Measurements from ENCODE around the gene LIN28A. TPM values are rescaled to one million over a fixed set of nuclear protein-coding genes. Genes with fewer than 3 reads are reported as not detected.

The LIN28A gene
- total RNA-seq, 1 donor from 2014 or later, result not detected

DNA sequence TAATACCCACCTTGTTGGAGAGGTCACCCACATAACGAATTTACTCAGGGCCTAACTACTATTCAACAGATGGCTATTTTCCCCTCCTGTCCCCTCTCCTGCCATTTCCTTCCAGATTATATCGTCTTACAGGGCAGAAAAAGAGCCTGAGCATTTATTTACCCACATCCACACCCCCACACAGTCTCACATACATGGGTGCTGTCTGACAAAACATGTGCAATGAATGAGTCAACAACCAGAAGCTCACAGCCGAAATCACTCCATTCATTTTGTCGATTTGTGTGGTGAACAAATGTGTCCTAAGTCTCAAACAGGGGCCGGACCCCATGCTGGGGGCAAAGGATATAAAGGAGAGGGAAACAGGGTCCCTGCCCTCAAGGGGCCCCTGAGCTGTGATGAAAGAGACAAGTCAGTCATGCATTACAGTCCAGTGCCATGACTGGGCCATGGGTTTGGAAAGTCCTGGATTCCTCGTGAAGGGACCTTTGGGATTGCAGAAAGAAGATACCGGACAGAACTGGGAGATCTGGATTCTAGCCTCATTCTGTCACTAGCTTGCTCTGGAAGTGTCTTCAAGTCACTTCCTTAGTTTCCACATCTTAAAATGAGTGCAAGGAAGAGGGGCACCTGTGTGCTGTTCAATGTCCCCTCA, 21.7 kb upstream of the LIN28A start:
- no peak for ATAC-seq

DNA sequence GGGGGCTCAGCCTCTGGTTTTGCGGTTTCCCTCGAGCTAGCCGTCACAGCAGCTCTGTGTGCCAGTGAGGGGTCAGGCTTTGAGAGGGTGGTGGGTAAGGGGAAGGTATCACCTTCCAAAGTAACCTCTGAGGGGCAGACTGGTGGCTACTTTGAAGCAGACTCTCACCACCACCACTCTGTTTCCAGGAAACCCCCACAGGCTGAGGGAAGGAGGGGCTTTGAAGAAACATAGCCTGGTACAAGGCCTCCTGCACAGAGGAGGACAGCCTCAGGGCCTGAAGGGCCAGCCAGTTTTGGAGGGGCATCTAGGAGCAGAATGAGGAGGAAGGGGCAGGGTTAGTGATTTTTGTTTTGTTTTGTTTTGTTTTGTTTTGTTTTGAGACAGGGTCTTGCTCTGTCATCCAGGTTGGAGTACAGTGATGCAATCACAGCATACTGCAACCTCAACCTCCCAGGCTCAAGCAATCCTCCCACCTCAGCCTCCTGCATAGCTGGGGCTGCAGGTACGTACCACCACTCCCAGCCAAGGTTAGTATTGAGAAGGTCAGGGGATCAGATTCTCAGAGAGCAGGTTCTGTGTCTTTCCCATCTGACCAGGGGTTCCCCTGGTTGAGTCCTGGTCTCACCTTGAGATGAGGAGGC, 20.9 kb upstream of the LIN28A start:
- no peak for ATAC-seq

DNA sequence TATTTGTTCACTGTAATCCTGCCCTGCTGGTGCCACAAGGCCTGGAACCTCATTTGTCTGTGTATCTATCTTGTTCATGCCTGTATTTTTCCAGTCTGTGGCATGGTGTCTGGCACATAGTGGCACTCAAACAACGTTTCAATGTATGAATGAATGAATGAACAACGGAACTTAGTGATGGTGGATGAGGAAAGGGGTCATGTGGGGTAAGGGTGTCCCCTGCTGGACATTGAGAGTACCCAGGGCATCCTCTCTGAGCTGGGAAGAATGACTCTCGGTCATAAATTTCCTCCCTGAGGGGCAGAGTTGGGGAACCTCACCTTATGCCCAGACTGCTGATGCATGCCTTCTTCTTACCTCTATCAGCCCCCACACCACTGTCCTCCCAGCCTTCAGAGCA, 19.2 kb upstream of the LIN28A start:
- ATAC-seq, result peak; percentile 55

DNA sequence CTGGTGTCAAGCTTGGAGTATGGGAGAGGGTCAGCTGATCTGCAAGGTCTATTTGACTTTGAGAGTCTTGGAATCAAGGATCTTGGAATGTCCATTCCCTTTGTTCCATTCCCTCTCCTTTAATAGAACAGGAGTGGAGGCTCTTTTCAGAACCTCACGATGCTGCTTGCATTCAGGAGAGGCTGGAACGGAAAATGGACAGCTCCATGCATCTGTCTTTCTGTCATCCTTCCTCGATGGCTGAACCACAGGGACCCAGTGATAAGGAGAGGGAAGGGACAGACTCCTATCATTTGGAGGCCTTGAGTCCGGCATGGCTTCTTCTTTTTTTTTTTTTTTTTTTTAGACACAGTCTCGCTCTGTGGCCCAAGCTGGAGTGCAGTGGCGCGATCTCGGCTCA, 14.9 kb upstream of the LIN28A start:
- ATAC-seq, result no peak

DNA sequence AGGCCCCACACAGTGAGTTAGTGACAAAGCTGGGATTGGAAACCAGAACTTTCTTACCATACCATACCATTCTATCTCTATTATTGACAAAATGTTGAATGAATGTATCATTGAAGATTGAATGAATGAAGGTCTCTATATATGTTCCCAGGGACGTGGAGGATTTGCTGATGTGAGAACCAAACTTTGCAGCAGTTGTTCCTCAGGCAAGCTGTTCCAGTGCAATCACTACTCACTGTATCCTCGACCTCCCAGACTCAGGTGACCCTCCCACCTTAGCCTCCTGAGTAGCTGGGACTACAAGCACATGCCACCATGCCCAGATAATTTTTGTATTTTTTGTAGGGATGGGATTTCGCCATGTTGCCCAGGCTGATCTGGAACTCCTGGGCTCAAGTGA, 11.6 kb upstream of the LIN28A start:
- no peak for ATAC-seq

DNA sequence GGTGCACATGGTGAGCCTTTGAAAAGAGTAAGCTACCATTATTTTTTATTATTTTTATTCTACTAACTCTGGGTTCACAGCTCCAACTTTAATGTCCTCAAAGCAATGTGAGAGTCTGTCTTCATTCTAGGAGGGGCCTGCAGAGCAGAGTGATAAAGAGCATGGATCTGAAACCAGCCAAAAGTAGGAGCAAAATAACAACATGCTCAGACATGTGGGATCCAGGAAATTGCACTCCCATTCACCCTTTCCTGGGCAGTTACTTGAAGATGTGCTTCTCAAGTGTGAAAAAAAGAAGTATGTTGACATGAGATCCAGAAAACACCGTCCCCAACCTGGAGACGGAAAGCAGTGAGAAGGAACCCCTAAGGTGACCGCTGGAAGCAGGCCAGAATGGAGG, 8.7 kb upstream of the LIN28A start:
- ATAC-seq, result no peak

DNA sequence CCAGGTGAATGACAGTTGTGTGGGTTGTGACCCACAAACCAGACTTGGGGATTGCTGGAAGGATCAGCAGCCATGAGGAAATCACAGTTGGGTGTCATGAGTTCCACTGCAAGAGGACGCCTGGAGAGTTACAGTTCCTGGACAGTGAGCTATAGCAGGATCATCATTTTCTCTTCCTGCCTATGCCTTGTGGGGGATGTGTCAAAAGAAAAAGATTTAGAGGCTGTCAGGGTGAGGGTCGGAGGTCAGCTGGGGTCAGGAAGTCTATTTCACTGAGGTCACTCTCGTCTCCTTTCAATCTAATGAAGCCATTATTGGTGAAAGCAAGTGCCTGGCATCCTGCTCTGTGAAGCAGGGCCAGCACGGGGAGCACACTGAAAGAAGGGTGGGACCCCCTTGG, 7.0 kb upstream of the LIN28A start:
- no peak for ATAC-seq

DNA sequence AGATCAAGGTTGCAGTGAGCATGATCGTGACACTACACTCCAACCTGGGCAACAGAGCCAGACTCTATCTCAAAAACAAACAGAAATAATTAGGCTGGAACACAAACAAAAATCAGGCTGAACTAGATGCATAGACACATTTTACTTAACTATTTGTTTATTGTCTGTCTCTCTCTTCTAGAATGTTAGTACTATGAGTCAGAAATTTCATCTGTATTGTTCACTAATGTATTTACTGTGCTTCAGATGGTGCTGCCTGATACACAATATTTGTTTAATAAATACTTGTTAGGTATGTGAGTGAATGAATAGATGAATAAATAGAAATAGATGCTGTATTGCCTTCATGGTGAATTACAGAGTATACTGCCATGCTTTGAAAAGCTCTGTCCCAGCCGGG, 6.0 kb upstream of the LIN28A start:
- no peak for ATAC-seq

DNA sequence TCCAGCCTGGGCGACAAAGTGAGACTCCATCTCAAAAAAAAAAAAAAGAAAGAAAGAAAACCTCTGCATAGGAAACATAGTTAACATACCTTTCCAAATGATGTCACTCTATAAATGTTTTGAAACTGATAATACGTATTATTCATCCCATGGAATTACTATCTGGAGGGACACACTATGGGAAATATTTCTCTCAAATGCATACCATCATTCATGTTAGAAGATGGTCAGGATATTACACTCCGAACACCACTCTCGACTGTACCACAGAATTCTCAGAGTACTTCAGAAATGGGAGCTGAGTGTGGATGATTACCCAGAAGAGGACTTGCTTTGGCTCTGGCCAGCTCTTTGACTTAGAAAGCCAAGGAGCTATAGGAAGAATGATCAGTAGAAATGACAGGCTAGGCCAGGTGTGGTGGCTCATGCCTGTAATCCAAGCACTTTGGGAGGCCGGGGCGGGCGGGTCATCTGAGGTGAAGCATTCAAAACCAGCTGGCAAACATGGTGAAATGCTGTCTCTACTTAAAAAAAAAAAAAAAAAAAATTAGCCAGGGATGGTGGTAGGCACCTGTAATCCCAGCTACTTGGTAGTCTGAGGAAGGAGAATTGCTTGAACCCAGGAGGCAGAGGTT, 5.2 kb upstream of the LIN28A start:
- ATAC-seq, result no peak

DNA sequence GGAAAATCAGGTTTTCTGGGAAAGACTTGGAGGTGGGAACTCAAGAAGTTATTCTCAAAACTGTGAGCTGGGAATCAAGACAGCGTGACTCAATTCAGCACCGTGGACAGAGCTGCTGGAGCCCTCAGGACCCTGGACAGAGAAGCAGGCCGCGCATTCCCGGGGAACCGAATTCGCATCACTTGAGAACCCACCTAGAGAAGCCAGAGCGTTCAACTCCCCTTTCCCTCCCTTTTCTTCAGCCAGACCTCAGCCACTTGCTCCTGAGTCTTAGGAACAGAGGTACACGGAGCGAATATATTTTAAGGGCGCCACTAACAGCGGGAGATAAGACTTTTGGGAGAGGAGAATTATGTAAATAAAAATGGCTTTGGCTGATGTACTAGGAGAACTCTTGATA, 2.0 kb upstream of the LIN28A start:
- peak; percentile 70 for ATAC-seq

DNA sequence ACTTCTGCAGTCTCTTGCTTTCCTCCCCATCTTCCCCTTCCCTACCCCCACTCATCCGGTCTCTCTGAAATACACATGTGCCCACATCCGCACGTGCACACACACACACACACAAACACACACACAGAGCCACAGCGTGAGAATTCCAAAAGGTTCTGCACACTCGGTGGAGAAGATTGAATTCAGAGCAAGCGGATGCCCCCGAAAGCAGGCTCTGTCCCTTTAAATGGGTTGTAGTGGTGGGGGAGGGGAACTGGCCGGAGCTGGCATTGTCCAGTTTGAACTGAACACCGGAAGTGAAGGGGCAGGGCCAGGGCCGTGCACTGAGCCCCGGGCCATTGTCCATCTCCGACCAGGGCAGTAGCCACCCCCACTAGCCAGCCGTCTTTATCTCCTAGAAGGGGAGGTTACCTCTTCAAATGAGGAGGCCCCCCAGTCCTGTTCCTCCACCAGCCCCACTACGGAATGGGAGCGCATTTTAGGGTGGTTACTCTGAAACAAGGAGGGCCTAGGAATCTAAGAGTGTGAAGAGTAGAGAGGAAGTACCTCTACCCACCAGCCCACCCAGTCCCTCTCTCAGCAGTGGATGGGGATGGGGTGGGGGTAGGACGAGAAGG, 1.3 kb upstream of the LIN28A start:
- no peak for ATAC-seq

DNA sequence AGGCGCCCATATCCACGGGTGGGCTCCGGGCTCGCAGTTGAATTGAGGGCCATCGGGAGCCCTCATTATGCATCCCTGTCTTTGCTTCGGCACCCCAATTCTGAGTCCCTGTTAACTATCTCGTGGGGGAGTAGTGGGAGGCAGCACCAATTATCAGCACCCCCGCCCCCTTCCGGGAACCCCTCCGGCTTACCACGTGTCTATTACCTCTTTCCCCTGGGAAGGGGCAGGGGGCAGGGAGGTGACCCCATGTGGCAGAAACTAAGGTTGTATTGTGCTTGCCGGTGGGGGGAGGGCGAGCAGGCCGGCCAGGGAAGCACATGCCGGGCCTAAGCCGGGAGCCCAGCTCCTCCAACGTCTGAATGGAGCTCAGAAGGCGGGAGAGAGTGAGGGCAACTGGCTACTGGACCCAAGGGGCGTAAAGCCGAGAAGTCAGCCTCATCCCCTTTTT, 1.0 kb downstream of the LIN28A start:
- no peak for ATAC-seq

DNA sequence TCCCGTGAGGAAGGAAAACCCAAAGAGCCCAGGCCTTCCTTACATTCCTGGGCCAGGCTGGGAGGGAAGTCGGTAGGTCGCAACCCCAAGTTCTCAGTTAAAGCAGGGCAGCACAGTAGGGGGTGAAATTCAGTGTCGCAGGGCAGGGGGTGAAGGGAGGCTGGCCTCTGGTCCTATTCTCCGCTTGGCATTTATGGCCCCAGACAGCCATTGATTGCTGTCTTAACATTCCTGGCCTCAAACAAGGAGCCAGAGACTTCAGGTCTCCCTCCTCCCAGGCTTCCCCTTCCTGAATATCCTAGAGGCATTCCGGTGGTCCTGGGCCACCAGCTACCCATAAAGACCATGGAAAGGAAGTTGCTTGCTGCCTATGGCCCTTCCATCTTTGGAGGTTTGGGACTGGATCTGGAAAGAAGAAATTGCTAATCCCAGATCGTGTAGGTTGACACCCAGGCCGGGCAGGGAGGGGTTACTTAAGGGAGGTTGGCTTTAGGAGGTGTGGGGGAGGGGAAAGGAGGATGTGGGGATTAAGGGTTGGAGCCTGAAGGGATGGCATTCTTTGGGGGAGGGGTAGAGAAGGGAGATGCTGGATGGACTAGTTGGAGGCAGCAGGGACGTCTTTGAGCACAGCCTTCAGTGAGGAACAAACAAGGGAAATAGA, 1.7 kb downstream of the LIN28A start:
- no peak for ATAC-seq

DNA sequence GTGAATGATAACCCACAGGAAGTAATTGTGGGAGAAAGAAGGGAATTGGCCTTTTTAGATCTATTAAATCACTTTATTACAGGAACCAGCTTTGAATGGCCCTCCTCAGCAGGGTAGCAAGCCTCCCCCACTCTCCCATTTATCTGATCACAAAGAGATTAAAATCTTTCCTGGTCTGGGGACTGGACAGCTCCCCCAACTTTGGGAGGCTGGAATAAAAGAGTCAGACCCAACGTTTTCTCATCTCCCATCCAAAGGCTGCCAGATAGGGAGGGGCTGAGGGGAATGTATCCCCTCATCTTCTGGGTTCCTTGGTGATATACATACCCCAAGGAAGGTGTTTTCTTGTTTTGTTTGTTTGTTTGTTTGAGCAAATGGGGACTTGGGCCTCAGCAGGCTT, 2.4 kb downstream of the LIN28A start:
- no peak for ATAC-seq

DNA sequence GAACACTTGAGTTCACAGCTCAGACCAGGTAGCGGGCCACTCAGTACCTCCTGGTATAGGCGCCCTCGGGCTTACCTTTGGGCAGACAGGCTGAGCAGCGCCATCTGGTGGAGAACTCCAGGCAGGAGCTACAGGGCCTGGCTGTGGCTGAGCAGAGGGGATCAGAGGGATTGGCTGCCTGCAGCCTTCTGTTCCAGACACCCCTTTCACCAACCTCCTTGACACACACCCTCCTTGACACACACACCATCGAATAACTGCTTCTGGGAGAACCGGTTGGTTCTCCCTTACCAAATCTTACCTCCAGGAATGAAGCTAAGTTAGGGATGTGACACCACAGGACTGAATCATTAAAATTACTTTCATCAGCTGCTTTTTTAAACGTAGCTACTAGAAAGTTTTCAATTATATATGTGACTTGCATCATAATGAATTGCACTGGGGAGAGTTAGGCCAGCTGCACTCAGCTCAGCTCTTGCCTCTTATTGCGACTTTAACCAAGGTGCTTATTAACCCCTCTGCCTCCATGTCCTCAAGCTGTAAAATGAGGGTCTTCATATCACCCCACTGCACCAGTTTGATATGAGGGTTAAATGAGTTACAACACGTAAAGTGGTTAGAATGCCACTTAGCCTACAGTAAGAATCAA, 6.6 kb downstream of the LIN28A start:
- ATAC-seq, result peak; percentile 99

DNA sequence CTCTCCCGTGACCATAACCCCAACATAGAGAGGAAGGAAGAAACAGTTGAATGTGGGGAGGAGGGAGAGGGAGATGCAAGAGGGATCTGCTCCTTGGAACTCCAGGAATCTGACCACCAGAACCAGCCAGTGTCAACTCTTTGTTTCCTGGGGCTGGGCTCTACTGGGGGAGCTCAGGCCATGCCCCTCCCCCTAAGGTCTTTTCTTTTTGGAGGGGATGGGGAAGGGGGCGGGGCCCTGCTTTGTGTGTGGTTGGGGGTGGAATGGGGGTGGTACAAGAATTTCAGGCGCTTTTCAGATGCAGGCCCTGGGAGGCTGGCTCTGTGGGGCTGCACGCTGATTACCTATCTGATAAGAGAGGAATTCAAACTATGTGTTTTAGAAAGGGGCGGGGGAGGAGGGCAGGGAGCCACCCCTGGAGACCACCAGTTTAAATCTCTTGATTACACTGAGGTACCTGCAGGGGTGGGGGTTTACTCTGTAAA, 8.3 kb downstream of the LIN28A start:
- no peak for ATAC-seq

DNA sequence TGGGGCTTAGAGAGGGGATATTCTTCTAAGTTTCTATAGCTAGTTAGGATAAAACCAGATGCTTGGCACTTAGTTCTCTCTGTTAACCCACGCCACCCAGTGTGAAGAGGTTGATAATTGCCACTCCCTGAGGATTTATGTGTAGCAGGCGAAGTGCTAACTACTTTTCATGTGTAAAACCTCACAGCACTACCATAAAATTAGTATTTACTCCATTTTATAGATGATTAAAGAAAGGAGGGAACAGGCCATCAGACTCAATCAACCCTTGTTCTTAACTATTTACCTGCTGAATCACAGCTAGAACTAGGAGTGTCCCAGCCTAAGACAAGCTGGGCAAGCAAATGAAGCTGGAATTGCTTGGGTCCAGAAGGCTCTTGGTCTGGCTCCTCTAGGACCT, 8.9 kb downstream of the LIN28A start:
- no peak for ATAC-seq

DNA sequence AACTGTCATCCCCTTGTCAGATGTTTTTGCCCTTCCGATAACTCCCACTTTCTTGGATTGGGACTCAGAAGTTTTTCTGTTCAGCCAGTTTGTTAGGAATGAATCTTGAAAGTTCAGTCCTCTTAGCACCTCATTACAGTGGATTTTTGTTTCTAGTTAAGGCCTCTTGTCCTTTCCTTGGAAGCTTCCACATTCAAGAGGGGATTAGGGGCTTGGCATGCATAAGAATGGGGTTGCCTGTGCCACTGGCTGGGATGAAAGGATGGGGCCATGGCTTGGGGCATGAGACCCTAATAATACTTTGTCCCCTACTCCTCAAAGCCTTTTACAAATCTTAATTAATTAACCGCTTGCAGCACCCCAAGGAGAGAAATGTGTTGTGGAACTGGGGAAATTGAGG, 19.1 kb downstream of the LIN28A start:
- no peak for ATAC-seq

DNA sequence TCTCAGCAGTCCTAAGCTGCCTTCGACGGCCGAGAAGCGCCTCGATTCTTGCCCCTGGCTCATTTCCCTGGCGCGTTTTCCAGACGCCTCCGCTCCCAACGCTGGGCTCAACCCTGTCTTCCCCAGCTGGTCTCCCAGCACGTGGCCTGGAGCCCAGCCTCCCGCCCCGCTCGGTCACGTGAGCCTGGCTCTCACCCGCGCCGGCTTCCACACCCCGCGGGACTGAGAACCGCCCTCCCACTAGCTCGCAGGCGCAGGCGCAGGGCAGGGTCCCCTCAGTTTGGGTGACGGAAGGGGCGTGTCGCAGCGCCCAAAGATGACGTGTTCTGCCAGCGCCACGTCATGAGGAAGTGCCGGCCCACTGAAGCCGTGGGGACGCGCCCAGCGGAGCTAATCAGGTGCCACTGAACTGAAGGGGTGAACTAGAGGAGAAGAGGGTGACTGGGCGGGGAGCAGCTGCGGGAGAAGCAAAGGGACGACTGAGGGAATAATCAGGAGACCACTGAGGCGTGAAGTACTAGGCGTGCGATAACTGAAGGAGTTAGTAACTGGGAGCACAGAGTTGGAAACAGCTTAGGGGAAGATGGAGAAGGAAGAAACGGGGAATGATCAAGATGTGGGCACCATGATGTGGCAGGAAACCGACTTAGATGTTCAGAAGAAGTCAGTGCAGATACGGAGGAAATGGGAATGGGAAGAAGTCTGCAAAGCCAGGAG, 21.5 kb downstream of the LIN28A start, which contains the start of gene DHDDS:
TSS of gene DHDDS (plus strand) at position 343 of the 717 bp plus-strand sequence. CDS start 625 bp downstream, outside the sequence.
- ATAC-seq, result peak; percentile 99

DNA sequence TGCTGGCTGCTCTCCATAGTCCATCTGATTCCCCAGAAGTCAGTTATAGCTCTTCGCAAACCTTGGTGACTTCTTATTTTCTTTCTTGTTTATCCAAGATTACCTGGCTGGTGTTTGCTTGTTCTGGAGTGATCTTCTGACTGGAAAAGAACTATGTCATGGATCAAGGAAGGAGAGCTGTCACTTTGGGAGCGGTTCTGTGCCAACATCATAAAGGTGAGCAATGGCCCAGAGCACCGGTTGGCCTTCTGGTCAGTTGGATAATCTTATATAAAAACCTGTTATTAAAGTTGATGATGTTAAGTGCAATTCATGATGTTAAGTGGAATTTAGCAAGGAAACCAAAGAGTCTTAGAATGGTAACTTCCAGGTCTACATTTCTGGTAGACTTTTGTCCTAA, 22.2 kb downstream of the LIN28A start:
- peak; percentile 26 for ATAC-seq

DNA sequence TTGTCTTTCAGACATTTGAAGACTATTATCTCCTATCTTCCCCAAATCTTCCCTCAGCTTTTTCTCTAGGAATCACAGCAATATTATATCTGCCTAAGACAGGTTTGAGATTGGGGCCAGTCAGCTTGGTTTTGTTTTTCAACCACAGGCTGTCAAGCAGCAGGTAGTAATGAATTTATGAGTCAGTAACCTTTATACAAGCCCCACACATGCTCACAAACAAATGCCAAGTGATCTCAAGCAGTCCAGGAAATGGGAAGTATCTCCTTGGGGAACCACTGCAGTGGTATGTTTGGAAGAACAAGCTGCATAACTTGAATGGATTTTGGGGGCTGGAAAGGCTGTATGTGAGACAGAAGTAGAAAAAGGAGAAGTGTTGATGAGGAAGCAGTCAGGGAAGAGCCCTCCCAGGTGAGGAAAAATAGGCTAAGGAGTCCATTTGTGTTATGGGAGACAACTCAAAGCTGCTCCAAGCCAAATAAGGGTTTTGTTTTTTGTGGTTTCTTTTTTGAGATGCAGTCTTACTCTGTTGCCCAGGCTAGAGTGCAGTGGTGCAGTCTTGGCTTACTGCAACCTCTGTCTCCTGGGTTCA, 23.6 kb downstream of the LIN28A start:
- ATAC-seq, result no peak
